ENCODE results near the gene CAMK1D.

The CAMK1D gene

GRCh38 chr10:12481924-12482323 lies 132.6 kb downstream of the CAMK1D start (continued):
- TF ChIP-seq CSDC2 (CRISPR knock-in tag; IDR thresholded peaks at IDR 0.05) (no peak), OSR1 (CRISPR knock-in tag; IDR thresholded peaks at IDR 0.05) (no peak), ESRRG (CRISPR knock-in tag; IDR thresholded peaks at IDR 0.05) (no peak), BACH2 (CRISPR knock-in tag; IDR thresholded peaks at IDR 0.05; ENCODE audit: borderline replicate concordance) (no peak), TCF4 (CRISPR knock-in tag; IDR thresholded peaks at IDR 0.05; ENCODE audit: borderline replicate concordance) (no peak), CREB5 (CRISPR knock-in tag; IDR thresholded peaks at IDR 0.05; ENCODE audit: low read depth) (no peak), POU6F1 (CRISPR knock-in tag; IDR thresholded peaks at IDR 0.05; ENCODE audit: borderline replicate concordance, low read depth) (no peak)

GRCh38 chr10:12482587-12482986 lies 133.2 kb downstream of the CAMK1D start:
- TF ChIP-seq ZFP3 (CRISPR knock-in tag; IDR thresholded peaks at IDR 0.05) (no peak), CSRNP3 (CRISPR knock-in tag; IDR thresholded peaks at IDR 0.05) (no peak), OSR1 (CRISPR knock-in tag; IDR thresholded peaks at IDR 0.05) (no peak), CSDC2 (CRISPR knock-in tag; IDR thresholded peaks at IDR 0.05) (no peak), POU6F1 (CRISPR knock-in tag; IDR thresholded peaks at IDR 0.05; ENCODE audit: borderline replicate concordance, low read depth) (no peak), PPARA (CRISPR knock-in tag; IDR thresholded peaks at IDR 0.05; ENCODE audit: borderline replicate concordance) (no peak), ZNF70 (CRISPR knock-in tag; IDR thresholded peaks at IDR 0.05) (no peak)
- ATAC-seq: no peak

- TF ChIP-seq TCF4 (CRISPR knock-in tag; IDR thresholded peaks at IDR 0.05; ENCODE audit: borderline replicate concordance): no peak
- TF ChIP-seq RARB (CRISPR knock-in tag; IDR thresholded peaks at IDR 0.05): no peak
- no peak for TF ChIP-seq POU6F1 (CRISPR knock-in tag; IDR thresholded peaks at IDR 0.05; ENCODE audit: borderline replicate concordance, low read depth)
- TF ChIP-seq ZFP3 (CRISPR knock-in tag; IDR thresholded peaks at IDR 0.05): no peak
- no peak for TF ChIP-seq ZNF565 (CRISPR knock-in tag; conservative IDR thresholded peaks at IDR 0.05; ENCODE audit: low read depth)
- TF ChIP-seq ARNTL (CRISPR knock-in tag; IDR thresholded peaks at IDR 0.05; ENCODE audit: borderline replicate concordance, low read depth): no peak
- no peak for TF ChIP-seq CSDC2 (CRISPR knock-in tag; IDR thresholded peaks at IDR 0.05)
- TF ChIP-seq ZNF8 (CRISPR knock-in tag; IDR thresholded peaks at IDR 0.05): no peak
- TF ChIP-seq ZFP30 (CRISPR knock-in tag; IDR thresholded peaks at IDR 0.05): no peak
- TF ChIP-seq TSHZ2 (CRISPR knock-in tag; IDR thresholded peaks at IDR 0.05): no peak
- TF ChIP-seq GLIS3 (CRISPR knock-in tag; IDR thresholded peaks at IDR 0.05): no peak
- no peak for TF ChIP-seq ZNF70 (CRISPR knock-in tag; IDR thresholded peaks at IDR 0.05)
- TF ChIP-seq BACH2 (CRISPR knock-in tag; IDR thresholded peaks at IDR 0.05; ENCODE audit: borderline replicate concordance): no peak
- no peak for TF ChIP-seq OSR1 (CRISPR knock-in tag; IDR thresholded peaks at IDR 0.05)
- no peak for ATAC-seq
Measured at GRCh38 chr10:12484002-12484918, 134.9 kb downstream of the CAMK1D start.

Data from SK-N-SH treated with all-trans-retinoic acid at 6 μM for 48 hours (cell line).